GM12878 (cell line): ENCODE data around the gene LRRC73. TPM values are rescaled to one million over a fixed set of nuclear protein-coding genes. Genes with fewer than 3 reads are reported as not detected.

ENCODE experiments used
- BHLHE40 ChIP-seq, 2 experiments: fragments of 450-650 bp in 1 of 2; IDR thresholded peaks; 2 replicates each; pipeline ENCODE4 v1.6.1; 2011 to 2017; ENCODE audit warnings: low read depth in 2 of 2, borderline replicate concordance in 1 of 2, improper control_type of control experiment in 1 of 2, low read length in 1 of 2, mild to moderate bottlenecking in 1 of 2
- CBFB ChIP-seq: IDR thresholded peaks from 2 replicates; pipeline ENCODE4 v1.6.1; 2016; ENCODE audit warnings: antibody characterized with exemption, low read depth
- CBX3 ChIP-seq: fragments of 200-600 bp; sonication (generic); IDR thresholded peaks from 2 replicates; pipeline ENCODE4 v1.6.1; 2016; ENCODE audit warnings: low read depth, borderline replicate concordance
- CREB1 ChIP-seq: IDR thresholded peaks from 2 replicates; pipeline ENCODE4 v1.6.1; 2012; ENCODE audit warnings: low read depth, mild to moderate bottlenecking, inconsistent platforms
- CREM ChIP-seq: IDR thresholded peaks from 2 replicates; pipeline ENCODE4 v1.6.1; 2014; ENCODE audit warnings: antibody characterized with exemption, low read depth
- EED ChIP-seq: sonication (generic); IDR thresholded peaks from 2 replicates; pipeline ENCODE4 v1.6.1; 2016; ENCODE audit warnings: antibody characterized with exemption, low read depth
- ETV6 ChIP-seq, 2 experiments: fragments of 450-650 bp in 1 of 2; IDR thresholded peaks in 1 of 2; conservative IDR thresholded peaks in 1 of 2; 2 replicates each; pipeline ENCODE4 v1.6.1; 2014; ENCODE audit warnings: antibody characterized with exemption in 1 of 2, borderline replicate concordance in 1 of 2, low read depth in 1 of 2, mild to moderate bottlenecking in 1 of 2, moderate library complexity in 1 of 2
- IRF4 ChIP-seq: IDR thresholded peaks from 2 replicates; pipeline ENCODE4 v1.6.1; 2011; ENCODE audit warnings: low read depth, low read length
- MEF2A ChIP-seq: IDR thresholded peaks from 2 replicates; pipeline ENCODE4 v1.6.1; 2011; ENCODE audit warnings: low read depth, mild to moderate bottlenecking, low read length, moderate library complexity; ENCODE audit not compliant: insufficient read depth
- MXI1 ChIP-seq: fragments of 150-350 bp; IDR thresholded peaks from 2 replicates; pipeline ENCODE4 v1.6.1; 2011; ENCODE audit warnings: low read depth, mild to moderate bottlenecking, inconsistent platforms, low read length, improper control_type of control experiment
- MYC ChIP-seq: IDR thresholded peaks from 2 replicates; pipeline ENCODE4 v1.6.1; 2011; ENCODE audit warnings: mild to moderate bottlenecking, low read length, moderate library complexity, inconsistent platforms; ENCODE audit not compliant: insufficient read depth, insufficient replicate concordance, insufficient read length, severe bottlenecking
- NR2C2 ChIP-seq: IDR thresholded peaks from 2 replicates; pipeline ENCODE4 v1.6.1; 2011; ENCODE audit warnings: borderline replicate concordance, low read depth; ENCODE audit not compliant: control insufficient read depth, insufficient read length
- RELA ChIP-seq: fragments of 450-650 bp; IDR thresholded peaks from 2 replicates; pipeline ENCODE4 v1.8.0; 2014; ENCODE audit warnings: borderline replicate concordance; ENCODE audit not compliant: partially characterized antibody
- REST ChIP-seq: IDR thresholded peaks from 2 replicates; pipeline ENCODE4 v1.6.1; 2012; ENCODE audit warnings: mild to moderate bottlenecking, low read depth, low read length
- RFX5 ChIP-seq: IDR thresholded peaks from 2 replicates; pipeline ENCODE4 v1.6.1; 2011; ENCODE audit warnings: low read depth, low read length, improper control_type of control experiment
- SMARCA5 ChIP-seq: fragments of 450-650 bp; IDR thresholded peaks from 2 replicates; pipeline ENCODE4 v1.6.1; 2017; ENCODE audit warnings: mild to moderate bottlenecking
- SREBF1 ChIP-seq: IDR thresholded peaks from 2 replicates; pipeline ENCODE4 v1.6.1; 2012; ENCODE audit warnings: mild to moderate bottlenecking, low read length
- SREBF2 ChIP-seq: IDR thresholded peaks from 2 replicates; pipeline ENCODE4 v1.6.1; 2012; ENCODE audit warnings: mild to moderate bottlenecking, low read length
- SRF ChIP-seq, 2 experiments: IDR thresholded peaks; 2 replicates each; pipeline ENCODE4 v1.6.1; 2011; ENCODE audit warnings: low read depth in 2 of 2, low read length in 2 of 2, mild to moderate bottlenecking in 1 of 2, moderate library complexity in 1 of 2
- TAF1 ChIP-seq: IDR thresholded peaks from 2 replicates; pipeline ENCODE4 v1.6.1; 2011; ENCODE audit warnings: mild to moderate bottlenecking, low read depth, low read length, borderline replicate concordance
- TCF12 ChIP-seq: IDR thresholded peaks from 2 replicates; pipeline ENCODE4 v1.6.1; 2011; ENCODE audit warnings: low read depth, mild to moderate bottlenecking, low read length
- ZNF384 ChIP-seq: IDR thresholded peaks from 2 replicates; pipeline ENCODE4 v1.6.1; 2012; ENCODE audit warnings: low read depth, mild to moderate bottlenecking, low read length, improper control_type of control experiment, borderline replicate concordance
- polyA plus RNA-seq, 11 experiments: library from polyadenylated mRNA; depleted of rRNA in 4 of 11; unstranded in 6 of 11; stranded (reverse) in 5 of 11; fragments of >200 nt; fragmentation: Nextera tagmentation in 4 of 11; fragmentation: Illumina TruSeq in 1 of 11; extraction: Ambion mirVana in 4 of 11; extraction: Trizol in 1 of 11; gene quantifications; 1 replicate in 1 of 11; 2 replicates in 10 of 11; pipeline versions ENCODE4 v1.2.1 to v1.2.3, GENCODE V29; 2011 to 2016; ENCODE audit warnings: inconsistent platforms in 2 of 11, missing spikeins in 2 of 11, low read depth in 1 of 11
- total RNA-seq, 4 experiments: library from RNA; depleted of rRNA in 3 of 4; stranded (reverse); fragments of >200 nt in 3 of 4; fragmentation: Illumina TruSeq in 1 of 4; extraction: Trizol in 1 of 4; gene quantifications; 2 replicates each; pipeline versions ENCODE4 v1.2.1 to v1.2.3, GENCODE V29; 2013 to 2021

LRRC73 gene
- total and polyA plus RNA-seq, 10 of the 15 experiments (the other 5 are each of a cell fraction or from before 2014, with no cell fraction given) = 0.13 TPM; not detected in 9

GRCh38 chr6:43516697-43517504 lies 6.8 kb upstream of the LRRC73 start, which contains the start of the genes POLR1C and YIPF3 (continued):
- TF ChIP-seq NR2C2 (no peak), CREB1 (peak; percentile 49), MYC (peak; percentile 80), RELA (no peak), IRF4 (0 out of 2 replicates have a peak, but pooled peaks have one; percentile 6), ETV6 (conservative IDR thresholded peaks at IDR 0.05 in 1 of 2, IDR thresholded peaks at IDR 0.05 in 1 of 2; ENCODE audit: borderline replicate concordance in 1 of 2, low read depth in 1 of 2) (no peak; a peak in 1 of 4 replicates), BHLHE40 (IDR thresholded peaks at IDR 0.05; ENCODE audit: borderline replicate concordance in 1 of 2, low read depth in 2 of 2, low read length in 1 of 2) (peak in 1 of 2 experiments; percentile 53; a peak in 2 of 4 replicates), SREBF2 (no peak), SMARCA5 (no peak; the same call in 1 of the 2 replicates), EED (no peak), TAF1 (peak; percentile 89), CBFB (peak; percentile 73; the same call in 1 of the 2 replicates), RFX5 (0 out of 2 replicates have a peak, but pooled peaks have one; percentile 31), ZNF384 (no peak), SREBF1 (no peak), REST (no peak), SRF (IDR thresholded peaks at IDR 0.05; ENCODE audit: low read depth in 2 of 2, low read length in 2 of 2) (peak in 1 of 2 experiments; percentile 76; a peak in 2 of 4 replicates), TCF12 (peak; percentile 50; the same call in 1 of the 2 replicates), CREM (0 out of 2 replicates have a peak, but pooled peaks have one; percentile 41), MEF2A (peak; percentile 62; the same call in 1 of the 2 replicates), CBX3 (no peak), MXI1 (peak; percentile 99)
